Stimulated activated CD8-positive, alpha-beta memory T cell treated with anti-CD3 and anti-CD28 coated beads, Interleukin-7, amount 100 ng/mL, for 1 hour (primary cell): ENCODE data around the gene PITRM1.

Source experiments
- DNase-seq, 2 donors: peaks; one replicate each; pipeline ENCODE4 v3.0.0-alpha.2; 2020; ENCODE audit warnings: low read depth in 2 of 2

The PITRM1 gene

GRCh38 chr10:3139216-3139910 is 33.2 kb downstream of the PITRM1 start:
- DNase-seq: no peak

GRCh38 chr10:3137958-3138726 is 34.4 kb downstream of the PITRM1 start:
- no peak for DNase-seq

- no peak for DNase-seq
Observed at GRCh38 chr10:3136763-3137611, 35.6 kb downstream of the PITRM1 start.

- DNase-seq: no peak
Observed at GRCh38 chr10:3136336-3136735, 36.2 kb downstream of the PITRM1 start.

- DNase-seq: no peak
Observed at GRCh38 chr10:3135006-3135405, 37.6 kb downstream of the PITRM1 start.

GRCh38 chr10:3133948-3134347 is 38.6 kb downstream of the PITRM1 start:
- no peak for DNase-seq

GRCh38 chr10:3132036-3133025 is 40.3 kb downstream of the PITRM1 start:
- no peak for DNase-seq

GRCh38 chr10:3131098-3131497 is 41.5 kb downstream of the PITRM1 start:
- DNase-seq: no peak

GRCh38 chr10:3129581-3130340 is 42.8 kb downstream of the PITRM1 start:
- DNase-seq: no peak

GRCh38 chr10:3128379-3129130 is 44.0 kb downstream of the PITRM1 start:
- DNase-seq: no peak

- no peak for DNase-seq
Observed at GRCh38 chr10:3127921-3128320, 44.7 kb downstream of the PITRM1 start.

- DNase-seq: no peak
Observed at GRCh38 chr10:3126741-3127346, 45.7 kb downstream of the PITRM1 start.

- DNase-seq: no peak
Observed at GRCh38 chr10:3126249-3126648, 46.3 kb downstream of the PITRM1 start.

GRCh38 chr10:3125527-3126170 is 46.9 kb downstream of the PITRM1 start:
- DNase-seq: no peak

GRCh38 chr10:3124412-3125175 is 48.0 kb downstream of the PITRM1 start:
- DNase-seq: no peak

- no peak for DNase-seq
Observed at GRCh38 chr10:3123571-3124411, 48.8 kb downstream of the PITRM1 start.
